Uterus (tissue), 2 donors: ENCODE measurements around the gene NR2E3.

Experiments
- CTCF ChIP-seq, 4 experiments: fragments of 200-600 bp in 2 of 4; fragments of 450-650 bp in 2 of 4; sonication (generic) in 2 of 4; IDR thresholded peaks; one replicate each; pipeline ENCODE4 v1.5.1; 2016 to 2019; ENCODE audit warnings: antibody characterized with exemption in 4 of 4, mild to moderate bottlenecking in 2 of 4, moderate library complexity in 1 of 4
- POLR2A ChIP-seq, 2 donors: fragments of 450-650 bp; IDR thresholded peaks; one replicate each; pipeline ENCODE4 v1.6.1; 2016; ENCODE audit warnings: antibody characterized with exemption in 2 of 2, mild to moderate bottlenecking in 1 of 2, moderate library complexity in 1 of 2

DNA sequence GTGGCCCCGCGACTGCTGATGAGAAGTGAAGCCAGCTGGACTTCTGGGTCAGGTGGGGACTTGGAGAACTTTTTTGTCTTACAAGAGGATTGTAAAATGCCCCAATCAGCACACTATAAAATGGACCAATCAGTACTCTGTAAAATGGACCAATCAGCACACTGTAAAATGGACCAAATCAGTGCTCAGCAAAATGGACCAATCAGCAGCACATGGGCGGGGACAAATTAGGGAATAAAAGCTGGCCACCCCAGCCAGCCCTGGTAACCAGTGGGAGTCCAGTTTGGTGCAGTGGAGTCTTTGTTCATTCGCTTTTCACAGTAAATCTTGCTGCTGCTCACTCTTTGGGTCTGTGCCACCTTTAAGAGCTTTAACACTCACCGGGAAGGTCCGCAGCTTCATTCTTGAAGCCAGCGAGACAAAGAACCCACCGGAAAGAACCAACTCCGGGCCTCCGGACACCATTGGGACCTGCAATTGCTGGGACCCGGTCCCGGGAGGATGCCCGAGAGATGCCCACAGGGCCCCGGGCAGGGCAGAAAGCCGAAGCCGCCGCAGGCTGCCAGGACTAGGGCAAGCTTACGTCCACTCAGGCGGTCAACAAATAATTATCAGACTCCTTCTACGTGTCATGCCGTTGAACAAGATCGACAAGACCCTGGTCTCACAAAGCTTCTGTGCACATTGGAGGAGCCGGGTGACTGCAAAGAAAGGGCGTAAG is 8.3 kb upstream of the NR2E3 start:
- TF ChIP-seq CTCF (IDR thresholded peaks at IDR 0.05) (no peak), POLR2A (IDR thresholded peaks at IDR 0.05) (no peak)
